GM18508 (cell line): ENCODE data around the gene PRKAG2.
"Not testable (repeated sequence)": the region's sequence is repeated elsewhere in the genome, so short reads cannot be mapped to it uniquely, and the experiment has no call there.

Experiments used
- ATAC-seq: cut with Tn5 transposase; IDR thresholded peaks from one replicate; pipeline ENCODE4 v1.9.1; 2021; ENCODE audit warnings: moderate number of reproducible peaks; ENCODE audit not compliant: insufficient read depth, unreplicated experiment

Gene PRKAG2

GRCh38 chr7:151888079-151889067 is 11.5 kb upstream of the PRKAG2 start:
- no peak for ATAC-seq

DNA sequence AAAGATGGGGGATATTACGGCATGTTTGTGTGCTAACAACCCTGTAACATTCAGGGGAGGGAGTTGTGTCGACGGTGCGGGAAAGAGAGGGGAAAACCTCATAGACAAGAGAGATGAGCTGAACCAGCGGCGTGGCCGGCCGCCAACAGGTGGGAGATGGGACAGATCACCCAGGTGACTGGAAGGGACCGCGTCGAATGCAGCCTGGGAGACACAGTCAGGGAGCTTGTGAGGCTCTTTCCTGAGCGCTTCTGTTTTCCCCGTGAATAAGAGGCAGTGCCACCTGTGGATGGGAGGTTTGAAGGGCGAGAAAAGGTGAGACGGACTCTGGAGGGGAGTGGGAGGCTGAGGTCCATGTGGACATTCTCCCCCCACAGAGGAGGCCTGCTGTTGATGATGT is 9.9 kb upstream of the PRKAG2 start:
- no peak for ATAC-seq

GRCh38 chr7:151885202-151885580 is 8.3 kb upstream of the PRKAG2 start:
- no peak for ATAC-seq

DNA sequence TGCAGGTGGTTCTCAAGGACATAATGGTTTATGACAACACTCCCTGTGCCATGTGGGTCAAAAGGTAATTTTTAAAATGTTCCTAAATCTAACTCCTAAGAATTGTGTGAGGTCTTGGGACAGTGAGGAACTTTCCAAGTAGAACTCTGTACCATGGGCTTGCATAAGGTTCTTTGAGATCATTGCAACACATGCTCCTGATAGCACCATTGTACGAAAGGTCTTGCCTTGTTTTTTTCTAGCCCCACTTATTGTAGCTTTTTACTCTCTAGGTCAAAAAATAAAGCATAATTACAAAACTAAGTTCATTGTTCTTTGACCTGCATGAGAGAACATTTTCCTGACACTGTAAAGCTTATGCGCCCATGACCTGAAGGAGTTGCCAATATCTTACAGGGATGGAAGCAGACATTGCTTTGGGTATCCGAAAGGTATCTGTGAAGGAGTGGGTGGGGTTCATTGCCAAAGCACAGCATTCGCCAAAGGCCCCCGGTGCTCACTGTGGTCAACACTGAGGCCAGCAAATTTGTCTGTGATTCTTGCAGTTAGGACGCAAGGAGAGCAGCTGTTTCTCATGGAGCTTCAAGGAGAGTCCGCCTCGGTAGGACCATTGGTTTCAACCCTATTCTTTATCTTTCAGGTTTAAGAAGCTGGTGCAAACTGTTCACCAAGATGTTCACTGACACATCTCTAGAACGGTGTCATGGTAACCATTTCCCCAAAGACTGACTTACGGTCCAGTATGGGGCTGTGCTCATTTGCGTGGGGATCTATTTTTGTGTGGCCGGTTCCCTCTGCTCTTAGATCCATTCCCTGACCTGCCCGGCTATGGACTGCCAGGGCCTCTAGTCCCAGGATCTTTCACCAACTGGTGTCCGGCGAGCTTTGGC is 7.6 kb upstream of the PRKAG2 start:
- no peak for ATAC-seq

DNA sequence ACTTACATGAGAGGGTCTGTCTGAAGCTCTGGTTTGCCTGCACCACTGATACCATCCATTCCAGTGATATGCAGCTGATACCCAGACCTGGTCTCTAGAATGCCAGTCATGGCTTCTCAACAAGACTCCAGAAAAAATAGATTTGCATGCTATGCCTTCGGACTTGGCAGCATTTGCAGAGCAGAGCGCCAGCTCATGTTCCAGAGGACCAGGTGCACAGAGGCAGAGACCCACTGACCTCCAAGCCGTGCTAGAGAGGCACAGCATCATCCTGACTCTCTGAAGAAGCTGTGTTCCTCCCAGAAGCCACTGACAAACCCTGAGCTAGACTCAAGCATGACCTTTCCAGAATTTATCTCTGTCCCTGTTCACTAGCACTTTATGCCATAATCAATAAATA is 6.9 kb upstream of the PRKAG2 start:
- ATAC-seq: no peak

- ATAC-seq: no peak
These were observed 5.8 kb upstream of the PRKAG2 start for GRCh38 chr7:151882734-151883133.

DNA sequence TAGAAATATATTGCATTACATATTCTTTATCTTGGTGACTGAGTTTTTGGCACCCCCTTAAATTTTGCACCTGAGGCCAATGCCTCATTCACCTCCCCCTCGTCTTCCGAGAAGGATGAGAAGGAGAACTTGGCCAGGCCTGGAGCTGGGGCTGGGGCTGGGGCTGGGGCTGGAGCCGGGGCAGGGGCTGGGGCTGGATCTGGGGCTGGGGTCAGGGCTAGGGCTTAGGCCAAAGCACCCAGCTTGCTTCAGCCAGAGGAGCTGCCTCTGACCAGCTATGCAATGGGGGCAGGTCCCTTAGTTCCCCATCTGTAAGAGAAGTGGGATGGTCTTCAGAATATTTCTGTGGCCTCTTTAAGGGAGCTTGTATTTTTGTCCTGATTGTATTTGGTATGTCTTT is 3.8 kb upstream of the PRKAG2 start:
- no peak for ATAC-seq

GRCh38 chr7:151877911-151878835 is 1.3 kb upstream of the PRKAG2 start:
- no peak for ATAC-seq

DNA sequence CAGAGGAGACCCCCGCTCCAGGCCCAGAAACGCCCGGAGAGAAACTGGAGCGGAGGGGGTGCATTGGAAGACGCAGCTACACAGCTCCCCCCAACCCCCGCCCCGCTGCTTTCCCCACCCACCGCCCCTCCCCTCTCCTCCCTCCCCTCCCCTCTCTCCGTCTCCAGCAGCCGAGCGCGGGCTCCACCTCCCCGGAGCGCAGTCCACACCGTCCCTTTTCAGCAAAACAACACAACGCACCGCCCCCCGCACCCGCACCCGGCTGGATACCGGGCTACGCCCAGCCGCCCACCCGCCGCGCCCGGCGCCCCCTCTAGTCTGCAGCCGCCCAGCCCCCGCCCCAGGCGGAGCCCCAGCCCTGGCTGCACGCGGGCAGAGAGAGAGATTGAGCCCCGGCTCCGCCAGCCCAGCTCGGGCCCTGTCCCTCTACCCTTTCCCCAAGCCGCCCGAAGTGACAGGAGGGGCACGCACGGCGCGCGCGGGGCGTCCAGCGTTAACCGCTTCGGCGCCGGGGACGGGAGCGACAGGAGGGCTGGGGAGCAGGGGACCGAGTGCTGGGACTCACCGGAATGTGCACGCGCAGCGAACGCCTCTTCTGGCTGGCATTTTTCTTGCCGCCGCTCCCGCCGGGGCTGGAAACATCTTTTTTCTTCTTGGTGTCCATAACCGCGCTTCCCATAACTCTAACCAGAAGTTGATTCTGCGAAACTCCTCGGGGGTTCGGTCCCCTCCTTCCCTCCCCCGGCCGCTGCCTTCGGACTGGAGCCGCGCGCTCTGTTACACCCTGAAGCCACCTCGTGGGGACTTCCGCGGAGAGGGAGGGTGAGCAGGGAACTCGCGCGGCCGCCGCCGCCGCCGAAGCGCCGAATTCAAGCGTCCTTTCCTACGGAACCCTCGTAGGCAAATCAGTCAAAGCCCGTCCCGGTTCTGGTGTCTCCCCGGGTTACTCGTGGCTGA is 695 bp downstream of the PRKAG2 start:
- ATAC-seq: no peak

DNA sequence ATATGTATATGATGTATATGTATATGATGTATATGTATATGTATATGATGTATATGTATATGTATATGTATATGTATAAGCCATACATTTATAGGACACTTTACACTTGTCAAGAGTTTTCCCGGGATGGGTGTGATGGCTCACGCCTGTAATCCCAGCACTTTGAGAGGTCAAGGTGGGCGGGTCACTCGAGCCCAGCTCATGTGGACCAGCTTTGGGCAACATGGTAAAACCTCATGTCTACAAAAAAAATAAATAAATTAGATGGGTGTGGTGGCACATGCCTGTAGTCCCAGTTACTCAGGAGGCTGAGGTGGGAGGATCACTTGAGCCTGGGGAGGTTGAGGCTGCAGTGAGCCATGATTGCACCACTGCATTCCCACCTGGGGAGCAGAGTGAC is 2.4 kb downstream of the PRKAG2 start:
- not testable (repeated sequence) for ATAC-seq

GRCh38 chr7:151873402-151873965 is 3.4 kb downstream of the PRKAG2 start:
- ATAC-seq: no peak

- no peak for ATAC-seq
These were observed 4.1 kb downstream of the PRKAG2 start for GRCh38 chr7:151872531-151873401.

DNA sequence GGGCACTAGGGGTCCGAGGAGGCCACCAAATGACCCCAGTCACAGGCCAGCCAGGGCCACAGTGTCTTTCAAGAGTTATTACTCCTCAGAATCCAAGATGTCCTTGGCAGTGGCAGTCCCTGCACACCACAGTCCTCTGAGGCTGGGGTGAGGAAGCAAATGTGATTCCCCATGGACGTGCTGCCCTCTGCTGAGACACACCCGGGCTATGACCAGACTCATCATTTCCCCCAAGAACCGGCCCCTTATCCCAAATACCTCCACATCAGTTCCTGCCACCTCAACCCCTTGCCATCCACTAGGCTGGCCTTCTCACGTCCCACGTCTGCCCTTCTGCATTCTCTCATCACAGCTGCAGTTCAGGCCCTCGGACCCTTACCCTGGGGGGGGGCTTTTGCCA is 5.0 kb downstream of the PRKAG2 start:
- ATAC-seq: no peak

GRCh38 chr7:151871189-151871735 is 5.7 kb downstream of the PRKAG2 start:
- no peak for ATAC-seq

GRCh38 chr7:151869968-151870918 is 6.7 kb downstream of the PRKAG2 start:
- ATAC-seq: no peak

GRCh38 chr7:151869455-151869854 is 7.5 kb downstream of the PRKAG2 start:
- no peak for ATAC-seq

GRCh38 chr7:151869109-151869428 is 7.8 kb downstream of the PRKAG2 start:
- ATAC-seq: no peak
